ENCODE data around the gene EMILIN2. TPM values are rescaled to one million over a fixed set of nuclear protein-coding genes. Genes with fewer than 3 reads are reported as not detected.

The EMILIN2 gene
- total and polyA plus RNA-seq, 2 experiments from 2014 or later: 10.6 to 16.8 TPM

GRCh38 chr18:2920546-2921343 lies 73.9 kb downstream of the EMILIN2 start:
- Histone ChIP-seq H3K36me3 (replicated peaks; ENCODE audit: insufficient read depth, low read depth) (peaks cover 3% of the 10 kb centered on the region), H3K27ac (no peak overlapping the region), H3K9me2 (replicated peaks; ENCODE audit: insufficient read depth) (no peaks in the 10 kb centered on the region), H2AFZ (no peak overlapping the region), H3K79me2 (no peaks in the 10 kb centered on the region), H3K4me2 (no peak overlapping the region), H3K4me1 (ENCODE audit: insufficient read depth) (peaks cover 6% of the 10 kb centered on the region), H3K4me3 (no peak overlapping the region), H3K9me3 (ENCODE audit: low read depth) (no peaks in the 10 kb centered on the region), H3K27me3 (no peaks in the 10 kb centered on the region), H4K20me1 (ENCODE audit: insufficient read depth, poor library complexity, severe bottlenecking) (no peaks in the 10 kb centered on the region)
- DNase-seq (ENCODE audit: low spot score): no peak
- WGBS (ENCODE audit: low lambda C conversion rate, missing lambda C conversion rate): 95% methylated on average over 16 of the region's 16 CpGs
- no peak for TF ChIP-seq EZH2 (IDR thresholded peaks at IDR 0.05; ENCODE audit: borderline replicate concordance)
- TF ChIP-seq EZH2phosphoT487 (IDR thresholded peaks at IDR 0.05; ENCODE audit: low read depth, severe bottlenecking, unreplicated experiment): no peak
- no peak for TF ChIP-seq CTCF (IDR thresholded peaks at IDR 0.05; ENCODE audit: poor library complexity)

- H3K9me2 ChIP-seq (replicated peaks; ENCODE audit: insufficient read depth): no peaks in the 10 kb centered on the region
- H3K27ac ChIP-seq: no peak overlapping the region
- WGBS (ENCODE audit: low lambda C conversion rate, missing lambda C conversion rate): 97% methylated on average over 10 of the region's 14 CpGs
- no peak overlapping the region for H3K4me2 ChIP-seq
- no peak overlapping the region for H3K4me3 ChIP-seq
- TF ChIP-seq CTCF (IDR thresholded peaks at IDR 0.05; ENCODE audit: poor library complexity) (no peak), EZH2 (IDR thresholded peaks at IDR 0.05; ENCODE audit: borderline replicate concordance) (no peak), EZH2phosphoT487 (IDR thresholded peaks at IDR 0.05; ENCODE audit: low read depth, severe bottlenecking, unreplicated experiment) (no peak)
- H3K9me3 ChIP-seq (ENCODE audit: low read depth): no peaks in the 10 kb centered on the region
- no peak overlapping the region for H2AFZ ChIP-seq
- no peaks in the 10 kb centered on the region for H4K20me1 ChIP-seq (ENCODE audit: insufficient read depth, poor library complexity, severe bottlenecking)
- H3K79me2 ChIP-seq: no peaks in the 10 kb centered on the region
- no peak for DNase-seq (ENCODE audit: low spot score)
- peaks cover 6% of the 10 kb centered on the region for H3K4me1 ChIP-seq (ENCODE audit: insufficient read depth)
- H3K36me3 ChIP-seq (replicated peaks; ENCODE audit: insufficient read depth, low read depth): peaks cover 3% of the 10 kb centered on the region
- H3K27me3 ChIP-seq: no peaks in the 10 kb centered on the region
These were observed 75.0 kb downstream of the EMILIN2 start for GRCh38 chr18:2921778-2922177.

- Histone ChIP-seq H3K27me3 (no peaks in the 10 kb centered on the region), H3K4me2 (no peak overlapping the region), H3K79me2 (no peaks in the 10 kb centered on the region), H3K9me3 (ENCODE audit: low read depth) (no peaks in the 10 kb centered on the region), H3K27ac (no peak overlapping the region), H3K9me2 (replicated peaks; ENCODE audit: insufficient read depth) (no peaks in the 10 kb centered on the region), H3K36me3 (replicated peaks; ENCODE audit: insufficient read depth, low read depth) (peaks cover 3% of the 10 kb centered on the region), H4K20me1 (ENCODE audit: insufficient read depth, poor library complexity, severe bottlenecking) (no peaks in the 10 kb centered on the region), H2AFZ (no peak overlapping the region), H3K4me1 (ENCODE audit: insufficient read depth) (no peaks in the 10 kb centered on the region), H3K4me3 (no peak overlapping the region)
- 94% methylated on average over 6 of the region's 6 CpGs for WGBS (ENCODE audit: low lambda C conversion rate, missing lambda C conversion rate)
- no peak for TF ChIP-seq EZH2 (IDR thresholded peaks at IDR 0.05; ENCODE audit: borderline replicate concordance)
- TF ChIP-seq CTCF (IDR thresholded peaks at IDR 0.05; ENCODE audit: poor library complexity): no peak
- TF ChIP-seq EZH2phosphoT487 (IDR thresholded peaks at IDR 0.05; ENCODE audit: low read depth, severe bottlenecking, unreplicated experiment): no peak
- DNase-seq (ENCODE audit: low spot score): no peak
These were observed 76.7 kb downstream of the EMILIN2 start for GRCh38 chr18:2923464-2923863.
